GM13976 (cell line): Measurements from ENCODE around the gene NPAS3.
"Not testable (repeated sequence)": the region's sequence is repeated elsewhere in the genome, so short reads cannot be mapped to it uniquely, and the experiment has no call there.

Experiments
- DNase-seq: peaks from one replicate; pipeline ENCODE4 v3.0.0; 2012; ENCODE audit warnings: low spot score
- CTCF ChIP-seq: IDR thresholded peaks from 2 replicates; pipeline ENCODE4 v1.5.1; 2012; ENCODE audit warnings: borderline replicate concordance, mild to moderate bottlenecking; ENCODE audit not compliant: insufficient read depth; ENCODE audit errors: extremely low read depth, missing control alignments, control extremely low read depth
- in situ Hi-C: fragments of 300-500 bp; cut with MboI; formaldehyde crosslinking; loops from one replicate; pipeline ENCODE4 v1.12.0; 2022; ENCODE audit warnings: low sequenced_read_pairs, mixed read lengths, inconsistent platforms; ENCODE audit not compliant: unreplicated experiment

NPAS3 gene

GRCh38 chr14:33073023-33073422 lies 134.3 kb downstream of the NPAS3 start:
- TF ChIP-seq CTCF: no peak
- no peak for DNase-seq
- in situ Hi-C loops: no loop called here

GRCh38 chr14:33081259-33081658 lies 142.6 kb downstream of the NPAS3 start:
- in situ Hi-C loops: no loop called here
- no peak for TF ChIP-seq CTCF
- DNase-seq: no peak

GRCh38 chr14:33085799-33086198 lies 147.1 kb downstream of the NPAS3 start:
- no peak for TF ChIP-seq CTCF
- DNase-seq: no peak
- in situ Hi-C loops: no loop called here

- in situ Hi-C loops, DNase-seq: not testable (repeated sequence)
These were observed 149.6 kb downstream of the NPAS3 start for GRCh38 chr14:33088274-33088673.

GRCh38 chr14:33098016-33098415 lies 159.3 kb downstream of the NPAS3 start:
- no peak for DNase-seq
- in situ Hi-C loops: no loop called here
- TF ChIP-seq CTCF: no peak

- in situ Hi-C loops: no loop called here
These were observed 164.8 kb downstream of the NPAS3 start for GRCh38 chr14:33103489-33103888.

GRCh38 chr14:33103966-33104365 lies 165.3 kb downstream of the NPAS3 start:
- no peak for DNase-seq
- in situ Hi-C loops: no loop called here
- TF ChIP-seq CTCF: no peak

More at GRCh38 chr14:33103489-33103888, 164.8 kb downstream of the NPAS3 start:
- TF ChIP-seq CTCF: no peak
- no peak for DNase-seq
